Measurements from ENCODE around the gene APOB. TPM values are rescaled to one million over a fixed set of nuclear protein-coding genes. Genes with fewer than 3 reads are reported as not detected.

Gene APOB
- total and polyA plus RNA-seq, 12 donors: 0.22 to 45.4 (median 8.4) TPM

- 81 to 88% methylated on average over 4 of the region's 4 CpGs for WGBS, 2 donors
- ATAC-seq (no peak), DNase-seq (no peak)
- Histone ChIP-seq H3K27ac (peak overlapping the region in 3 of 10 donors; percentile 5 to 43 (median 8)), H3K9me3 (no peaks in the 10 kb centered on the region), H3K36me3 (no peaks in the 10 kb centered on the region), H3K27me3 (peaks cover 0 to 16% (median 9%) of the 10 kb centered on the region in 7 donors), H3K4me1 (peaks cover 0 to 20% (median 13%) of the 10 kb centered on the region in 9 donors), H3K4me3 (no peak overlapping the region)
- no peak for TF ChIP-seq CTCF (IDR thresholded peaks at IDR 0.05)
- intact Hi-C loops (cut with DNase I): loop anchor here in 7 of 10 donors (5.0 to 10.0 kb wide), 3 partner anchors 76 to 283 kb away; no protein-coding TSS in a partner anchor
Observed at GRCh38 chr2:21041462-21041861, 2.4 kb downstream of the APOB start.

- H3K27ac ChIP-seq: peak overlapping the region in 1 of 10 donors; percentile 84
- H3K9me3 ChIP-seq: no peaks in the 10 kb centered on the region
- H3K4me1 ChIP-seq: peaks cover 0 to 20% (median 13%) of the 10 kb centered on the region in 9 donors
- no peak for TF ChIP-seq CTCF (IDR thresholded peaks at IDR 0.05)
- 81 to 85% methylated on average over 14 of the region's 14 CpGs for WGBS, 2 donors
- DNase-seq (no peak), ATAC-seq (no peak)
- intact Hi-C loops (cut with DNase I): loop anchor here in 7 of 10 donors (5.0 to 10.0 kb wide), 3 partner anchors 77 to 284 kb away; no protein-coding TSS in a partner anchor
- peaks cover 0 to 16% (median 9%) of the 10 kb centered on the region in 7 donors for H3K27me3 ChIP-seq
- no peak overlapping the region for H3K4me3 ChIP-seq
- H3K36me3 ChIP-seq: no peaks in the 10 kb centered on the region
Observed at GRCh38 chr2:21040468-21041377, 3.1 kb downstream of the APOB start.

DNA sequence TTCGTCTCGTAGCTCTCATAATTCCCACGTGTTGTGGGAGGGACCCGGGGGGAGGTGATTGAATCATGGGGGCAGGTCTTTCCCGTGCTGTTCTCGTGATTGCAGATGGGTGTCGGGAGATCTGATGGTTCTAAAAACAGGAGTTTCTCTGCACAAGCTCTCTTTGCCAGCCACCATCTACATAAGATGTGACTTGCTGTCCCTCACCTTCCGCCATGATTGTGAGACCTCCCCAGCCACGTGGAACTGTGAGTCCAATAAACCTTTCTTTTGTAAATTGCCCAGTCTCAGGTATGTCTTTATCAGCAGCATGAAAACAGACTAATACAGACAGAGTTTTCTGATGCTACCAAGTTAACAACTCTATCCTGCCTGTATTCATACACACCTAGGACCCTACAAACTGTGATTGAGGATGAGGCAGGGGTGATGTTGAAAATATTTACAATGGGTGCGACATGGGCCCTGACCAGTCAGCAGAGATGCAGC, 3.9 kb downstream of the APOB start:
- H3K9me3 ChIP-seq: no peaks in the 10 kb centered on the region
- DNase-seq (no peak), ATAC-seq (no peak)
- H3K4me3 ChIP-seq: no peak overlapping the region
- H3K4me1 ChIP-seq: peaks cover 0 to 20% (median 13%) of the 10 kb centered on the region in 9 donors
- intact Hi-C loops (cut with DNase I): loop anchor here in 7 of 10 donors (5.0 to 10.0 kb wide), 3 partner anchors 77 to 285 kb away; no protein-coding TSS in a partner anchor
- no peaks in the 10 kb centered on the region for H3K36me3 ChIP-seq
- peaks cover 0 to 16% (median 9%) of the 10 kb centered on the region in 7 donors for H3K27me3 ChIP-seq
- no peak for TF ChIP-seq CTCF (IDR thresholded peaks at IDR 0.05)
- peak overlapping the region in 6 of 10 donors; percentile 57 to 84 (median 65) for H3K27ac ChIP-seq
- WGBS, 2 donors: 79 to 82% methylated on average over 10 of the region's 10 CpGs

GRCh38 chr2:21039080-21039556, 4.8 kb downstream of the APOB start:
- 41 to 42% methylated on average over 4 of the region's 4 CpGs for WGBS, 2 donors

More at GRCh38 chr2:21039080-21039556, 4.8 kb downstream of the APOB start:
- ATAC-seq (peak in 3 of 8 donors; percentile 17 to 18 (median 17)), DNase-seq (no peak)
- Histone ChIP-seq H3K9me3 (no peaks in the 10 kb centered on the region), H3K36me3 (no peaks in the 10 kb centered on the region), H3K4me1 (peaks cover 0 to 19% (median 13%) of the 10 kb centered on the region in 9 donors), H3K27ac (peak overlapping the region; percentile 36 to 84 (median 63)), H3K27me3 (peaks cover 0 to 12% (median 5%) of the 10 kb centered on the region in 7 donors), H3K4me3 (no peak overlapping the region)
- no peak for TF ChIP-seq CTCF (IDR thresholded peaks at IDR 0.05)
- intact Hi-C loops (cut with DNase I): no loop called here
